GM10847 (cell line): ENCODE data around the gene ESPL1.
A peak's percentile ranks its signal among the peaks of the same experiment; 100 is the strongest.

Experiments
- POLR2A ChIP-seq: IDR thresholded peaks from 2 replicates; pipeline ENCODE4 v1.6.1; 2011; ENCODE audit not compliant: insufficient read length; ENCODE audit errors: extremely low read depth

The ESPL1 gene

GRCh38 chr12:53299101-53299453, 31.0 kb downstream of the ESPL1 start:
- no peak for TF ChIP-seq POLR2A

DNA sequence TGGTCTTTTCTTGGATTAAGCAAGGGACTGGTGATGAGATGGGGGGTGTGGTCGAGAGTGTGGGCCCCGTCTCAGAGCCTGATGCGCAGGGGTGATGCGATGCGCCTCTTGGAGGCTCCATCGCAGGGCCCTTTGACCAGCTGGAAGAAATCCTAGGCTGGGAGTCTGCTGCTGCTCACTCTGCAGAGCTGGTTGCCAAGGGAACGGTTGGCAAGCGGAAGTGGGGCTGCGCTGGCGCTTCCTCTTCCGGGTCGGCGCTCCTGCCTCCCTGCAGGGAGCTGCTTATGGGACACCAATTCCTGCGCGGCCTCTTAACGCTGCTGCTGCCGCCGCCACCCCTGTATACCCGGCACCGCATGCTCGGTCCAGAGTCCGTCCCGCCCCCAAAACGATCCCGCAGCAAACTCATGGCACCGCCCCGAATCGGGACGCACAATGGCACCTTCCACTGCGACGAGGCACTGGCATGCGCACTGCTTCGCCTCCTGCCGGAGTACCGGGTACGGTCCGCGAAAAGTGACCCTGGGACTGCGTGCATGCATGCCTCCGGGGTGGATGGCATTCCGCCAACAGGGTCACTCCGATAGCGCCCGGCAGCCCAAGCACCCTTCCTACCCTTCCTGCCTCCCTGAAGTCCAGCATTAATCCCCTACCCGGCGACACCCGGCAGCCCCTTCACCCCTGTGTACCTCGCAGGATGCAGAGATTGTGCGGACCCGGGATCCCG, 31.5 kb downstream of the ESPL1 start, which contains the start of gene MYG1:
Gene MYG1, plus strand, starts transcription at position 242 of the 727 bp plus-strand sequence. Its CDS starts 43 bp downstream, at position 285.
- TF ChIP-seq POLR2A, result peak; percentile 73

GRCh38 chr12:53300187-53300586, 32.1 kb downstream of the ESPL1 start:
- no peak for TF ChIP-seq POLR2A

DNA sequence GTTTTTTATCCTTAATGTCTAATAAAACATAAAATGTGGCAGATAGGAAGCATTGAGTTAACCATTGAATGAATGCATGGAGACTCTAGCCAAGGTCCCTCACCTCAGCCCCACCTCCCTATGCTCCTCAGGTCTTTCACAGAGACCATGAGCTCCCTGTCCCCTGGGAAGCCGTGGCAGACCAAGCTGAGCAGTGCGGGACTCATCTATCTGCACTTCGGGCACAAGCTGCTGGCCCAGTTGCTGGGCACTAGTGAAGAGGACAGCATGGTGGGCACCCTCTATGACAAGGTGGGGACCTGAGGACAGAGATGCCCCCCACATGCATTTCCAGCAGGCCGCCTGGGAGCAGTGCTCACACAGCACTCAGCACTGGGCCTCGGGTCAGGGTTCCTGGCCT, 34.8 kb downstream of the ESPL1 start:
- TF ChIP-seq POLR2A, result no peak

GRCh38 chr12:53306826-53307225, 38.7 kb downstream of the ESPL1 start:
- TF ChIP-seq POLR2A, result no peak

DNA sequence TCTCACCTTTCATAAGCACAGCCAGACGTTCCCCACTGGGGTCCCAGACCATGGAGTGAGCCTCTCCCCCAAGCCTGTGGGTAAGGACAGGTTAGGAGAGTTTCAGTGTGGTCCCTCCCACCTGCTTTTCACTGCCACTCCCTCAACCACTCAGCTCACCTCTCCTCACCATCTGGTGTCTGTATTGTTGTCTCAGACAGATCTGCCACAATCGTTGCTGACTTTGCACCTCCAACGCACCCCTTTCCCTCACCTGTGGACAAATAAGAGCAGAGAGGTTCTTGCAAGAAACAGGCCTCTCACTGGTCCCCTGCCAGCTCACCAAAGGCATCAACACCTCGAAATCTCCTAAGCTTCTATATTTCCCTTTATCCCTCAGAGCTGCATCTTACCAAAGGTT, 40.2 kb downstream of the ESPL1 start:
- no peak for TF ChIP-seq POLR2A

DNA sequence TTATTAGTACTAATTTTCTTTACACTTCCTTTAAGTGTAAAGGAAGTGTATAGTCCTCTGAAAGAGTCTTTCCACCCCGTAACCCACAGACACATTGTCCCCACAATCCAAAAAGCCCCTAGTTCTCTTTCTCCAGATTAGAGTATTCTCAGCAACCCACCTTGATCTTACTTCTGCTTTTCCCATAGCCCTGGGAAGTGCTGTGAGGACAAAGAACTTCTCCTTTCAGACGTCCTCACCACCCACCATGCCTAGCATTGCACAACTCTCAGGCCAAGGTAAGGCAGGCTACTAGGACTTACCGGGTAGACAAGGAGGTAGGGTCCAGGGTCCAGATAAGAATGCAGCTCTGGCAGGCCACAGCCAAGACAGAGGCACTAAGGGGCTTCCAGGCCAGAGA, 45.9 kb downstream of the ESPL1 start:
- TF ChIP-seq POLR2A, result no peak

DNA sequence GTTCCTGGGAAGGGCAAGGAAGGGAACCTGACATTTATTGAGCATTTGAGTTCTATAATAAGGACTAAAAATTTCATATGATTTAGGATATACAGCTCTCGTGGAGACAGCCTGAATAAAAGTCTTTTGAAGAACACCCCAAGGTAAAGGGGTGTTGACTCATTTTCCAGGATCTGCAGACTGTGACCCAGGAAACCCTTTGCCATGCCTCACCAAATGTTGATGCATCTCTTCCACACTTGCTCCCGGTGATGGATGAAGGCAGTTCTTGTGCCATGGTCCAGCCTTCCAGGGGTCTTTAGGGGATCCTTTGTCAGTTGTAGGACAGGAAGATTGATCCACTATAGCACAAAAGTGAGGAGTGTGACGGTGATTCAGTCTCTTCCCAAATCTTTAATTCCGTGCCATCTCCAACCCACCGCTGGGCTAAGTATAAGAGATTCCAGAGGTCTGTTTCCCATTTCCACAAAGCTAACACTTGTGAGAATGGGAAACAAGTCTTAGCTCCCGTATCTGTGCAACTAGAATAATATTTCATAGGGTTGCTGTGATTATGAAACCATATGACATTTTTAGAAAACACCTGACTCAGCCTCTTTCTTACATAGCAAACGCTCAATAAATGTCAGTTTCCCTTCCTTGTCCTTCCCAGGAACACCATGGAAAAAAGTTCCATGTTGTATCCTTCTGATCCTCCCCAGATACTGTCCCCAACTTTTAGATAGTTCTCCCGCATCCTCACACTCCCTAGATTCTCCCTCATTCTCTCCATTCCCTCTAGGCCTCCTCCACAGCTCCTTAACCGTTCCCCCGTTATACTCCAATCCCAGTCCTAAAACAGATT, 52.5 kb downstream of the ESPL1 start:
- TF ChIP-seq POLR2A, result no peak

DNA sequence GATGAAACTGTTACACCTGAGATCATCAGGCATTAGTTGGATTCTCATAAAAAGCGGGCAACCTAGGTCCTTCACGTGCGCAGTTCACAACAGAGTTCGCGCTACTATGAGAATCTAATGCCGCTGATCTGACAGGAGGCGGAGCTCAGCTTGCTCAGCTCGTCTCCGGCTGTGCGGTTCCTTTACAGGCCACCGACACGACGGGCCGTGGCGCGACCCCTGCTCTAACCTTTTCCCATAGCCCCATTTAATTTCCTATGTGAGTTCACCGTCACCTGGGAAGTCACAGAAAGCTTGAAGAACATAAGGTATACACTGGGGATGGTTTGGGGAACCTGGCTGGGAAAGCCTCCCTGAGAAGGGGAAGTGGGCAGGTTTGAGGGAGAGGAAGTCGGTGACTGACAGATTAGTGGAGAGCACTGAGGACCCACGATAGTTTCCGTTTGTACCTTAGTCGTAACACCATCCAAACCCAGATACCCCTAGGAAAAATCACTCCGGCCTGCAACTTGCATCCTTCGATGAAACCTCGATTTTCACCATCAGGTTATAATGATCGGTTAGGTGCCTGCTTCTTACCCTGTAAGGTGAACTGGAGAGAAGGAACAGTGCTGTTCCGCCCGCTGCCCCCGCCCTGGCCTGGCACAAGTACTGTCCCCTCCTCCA, 56.1 kb downstream of the ESPL1 start:
- no peak for TF ChIP-seq POLR2A

GRCh38 chr12:53324779-53325510, 56.8 kb downstream of the ESPL1 start:
- peak; percentile 57 for TF ChIP-seq POLR2A

DNA sequence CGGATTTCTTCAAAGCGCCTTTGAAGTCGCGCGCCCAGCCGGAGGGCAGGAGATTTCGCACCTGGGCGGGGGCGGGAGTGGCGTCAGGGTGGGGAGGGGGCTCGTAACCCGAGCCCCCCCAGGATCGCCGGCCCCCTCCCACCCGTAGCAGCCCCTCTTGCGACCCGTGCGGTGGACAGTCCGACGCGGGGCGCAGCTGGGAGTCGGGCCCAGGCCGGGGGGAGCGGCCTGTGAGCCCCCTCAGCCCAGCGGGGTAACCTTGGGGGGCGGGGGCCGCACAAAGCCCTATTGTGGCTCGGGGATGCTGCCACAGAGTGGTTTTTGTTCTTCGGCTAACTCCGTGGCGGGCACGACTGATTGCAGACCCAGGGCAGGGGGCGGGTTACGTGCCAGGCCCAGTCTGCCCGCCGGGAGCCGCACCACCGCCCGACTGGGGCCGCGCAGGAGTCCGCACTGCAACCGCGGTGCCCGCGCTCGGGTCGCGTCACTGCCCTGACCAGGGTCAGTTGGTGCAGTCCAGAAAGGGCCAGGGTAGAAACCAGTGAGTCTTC, 57.5 kb downstream of the ESPL1 start:
- no peak for TF ChIP-seq POLR2A

GRCh38 chr12:53326460-53327185, 58.5 kb downstream of the ESPL1 start:
- no peak for TF ChIP-seq POLR2A

- TF ChIP-seq POLR2A, result no peak
Measured at GRCh38 chr12:53327435-53328042, 59.4 kb downstream of the ESPL1 start.

DNA sequence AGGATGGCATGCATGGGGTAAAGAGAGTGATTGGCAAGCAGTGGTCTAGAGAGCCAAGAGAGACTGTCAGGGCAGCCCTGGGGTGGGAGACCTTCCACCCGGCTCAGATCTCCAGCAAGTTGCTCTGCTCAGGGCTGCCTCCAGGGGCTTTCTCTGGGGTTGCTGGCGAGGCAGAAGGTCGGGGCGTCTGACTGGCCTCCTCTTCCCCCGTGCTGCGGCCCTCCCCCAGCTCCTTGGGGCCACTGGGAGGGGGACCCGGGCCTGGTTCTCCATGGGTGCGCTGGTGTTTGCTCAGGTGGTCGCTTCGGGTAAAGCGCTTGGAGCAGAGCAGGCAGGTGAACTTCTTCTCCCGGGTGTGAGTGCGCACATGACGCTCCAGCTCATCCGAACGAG, 59.9 kb downstream of the ESPL1 start:
- no peak for TF ChIP-seq POLR2A
